Femur (tissue), 1 donor: ENCODE measurements around the gene FAM53A.

ENCODE experiments used
- DNase-seq: peaks from one replicate; pipeline ENCODE4 v3.0.0-alpha.2; 2017

FAM53A gene

DNA sequence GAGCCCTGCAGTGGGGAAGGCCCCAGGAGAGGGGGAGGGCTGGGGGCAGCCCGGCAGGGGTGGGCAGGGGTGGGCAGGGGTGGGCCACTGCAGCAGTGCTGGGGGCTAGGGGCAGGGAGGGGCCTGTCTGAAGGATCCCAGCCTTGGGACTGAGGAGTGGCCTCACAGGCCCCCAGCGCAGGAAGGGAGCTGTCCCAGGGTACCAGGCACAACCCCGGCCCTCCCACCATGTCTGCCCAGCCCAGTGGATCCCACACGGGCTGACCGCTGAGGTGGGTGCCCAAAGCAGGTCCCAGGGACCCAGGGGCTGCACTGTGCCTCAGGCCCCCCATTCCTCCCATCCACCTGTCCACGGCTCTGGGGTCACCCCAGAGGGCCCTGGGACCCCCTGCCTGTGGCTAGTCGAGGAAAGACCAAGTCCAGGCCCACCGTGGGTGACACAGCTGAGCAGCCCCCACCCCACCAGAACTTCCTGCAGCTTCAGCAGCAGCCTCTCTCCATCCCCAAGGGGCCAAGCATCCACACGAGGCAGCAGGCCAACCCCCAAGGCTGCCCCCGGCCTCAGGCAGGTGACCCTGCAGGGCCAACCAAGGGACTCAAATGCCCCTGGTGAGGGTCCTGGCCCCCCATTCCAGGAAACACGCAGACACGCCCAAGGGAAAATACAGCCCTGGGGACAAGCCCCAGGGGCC, 46.4 kb downstream of the FAM53A start:
- no peak for DNase-seq

DNA sequence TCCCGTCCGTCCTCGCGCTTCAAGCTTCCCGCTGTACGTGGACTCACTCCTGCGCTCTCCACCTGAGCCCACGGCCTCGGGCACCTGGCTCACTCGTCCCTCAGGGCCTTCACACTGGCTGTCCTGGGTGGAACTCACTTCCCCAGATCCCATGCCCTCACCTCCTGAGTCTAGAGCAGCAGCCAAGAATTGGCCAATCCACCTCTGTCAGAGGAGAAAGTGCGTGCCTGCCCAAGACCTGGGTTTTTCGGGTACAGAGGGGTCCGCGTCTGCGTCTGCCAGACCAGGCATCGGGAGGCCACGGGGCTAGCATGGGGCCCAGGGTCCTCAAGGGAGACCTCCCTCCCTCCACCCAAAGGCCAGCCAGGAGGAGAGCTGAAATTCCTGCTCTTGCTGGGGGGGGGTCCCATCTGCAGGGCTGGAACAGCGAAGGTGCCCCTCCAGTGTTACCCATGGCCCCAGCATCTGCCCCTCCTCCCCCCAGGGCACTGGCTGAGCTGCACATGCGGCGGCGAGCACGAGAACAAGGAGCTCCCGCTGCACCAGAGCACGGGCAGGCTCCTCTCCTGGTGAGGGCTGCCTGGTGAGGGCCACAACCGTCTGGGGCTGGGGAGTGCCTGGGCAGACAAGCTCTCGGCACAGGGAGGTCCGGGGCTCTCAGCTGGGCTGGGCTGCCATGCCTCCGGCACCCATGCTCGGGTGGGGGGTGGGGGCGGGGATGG, 47.5 kb downstream of the FAM53A start:
- DNase-seq, result no peak

DNA sequence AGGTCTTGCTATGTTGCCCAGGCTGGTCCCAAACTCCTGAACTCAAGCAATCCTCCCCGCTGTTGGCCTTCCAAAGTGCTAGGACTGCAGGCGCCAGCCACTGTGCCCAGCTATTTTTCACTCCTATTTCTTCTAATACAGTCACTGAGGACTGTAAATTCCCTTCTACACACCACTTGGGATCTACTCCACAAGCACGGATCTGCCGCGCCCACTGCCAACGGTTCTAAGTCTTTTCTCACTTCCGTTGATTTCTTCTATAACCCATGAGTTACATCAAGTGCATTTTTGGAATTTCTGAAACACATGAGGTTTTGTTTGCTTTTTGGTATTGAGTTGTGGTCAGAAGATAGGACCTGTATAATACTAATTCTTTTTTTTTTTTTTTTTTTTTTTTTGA, 48.6 kb downstream of the FAM53A start:
- DNase-seq, result no peak

DNA sequence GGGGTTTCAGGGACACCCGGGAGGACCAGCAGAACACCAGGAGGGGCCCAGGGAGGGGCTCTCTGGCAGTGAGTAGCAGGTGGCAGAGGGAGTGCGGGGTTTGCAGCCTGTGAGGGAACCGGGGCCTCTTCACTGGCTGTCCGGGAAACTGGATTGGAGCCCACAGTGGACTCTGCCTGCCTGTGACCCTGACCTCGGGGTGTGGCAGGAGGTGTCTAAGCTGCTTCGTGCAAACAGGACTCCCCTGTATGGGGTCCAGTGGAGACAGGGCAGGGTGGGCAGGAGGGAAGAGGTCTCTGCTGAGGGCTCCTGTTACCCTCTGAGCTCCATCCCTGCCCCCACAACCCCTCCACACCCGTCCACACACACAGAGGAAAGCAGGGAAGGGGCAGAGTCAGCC, 50.1 kb downstream of the FAM53A start:
- no peak for DNase-seq

DNA sequence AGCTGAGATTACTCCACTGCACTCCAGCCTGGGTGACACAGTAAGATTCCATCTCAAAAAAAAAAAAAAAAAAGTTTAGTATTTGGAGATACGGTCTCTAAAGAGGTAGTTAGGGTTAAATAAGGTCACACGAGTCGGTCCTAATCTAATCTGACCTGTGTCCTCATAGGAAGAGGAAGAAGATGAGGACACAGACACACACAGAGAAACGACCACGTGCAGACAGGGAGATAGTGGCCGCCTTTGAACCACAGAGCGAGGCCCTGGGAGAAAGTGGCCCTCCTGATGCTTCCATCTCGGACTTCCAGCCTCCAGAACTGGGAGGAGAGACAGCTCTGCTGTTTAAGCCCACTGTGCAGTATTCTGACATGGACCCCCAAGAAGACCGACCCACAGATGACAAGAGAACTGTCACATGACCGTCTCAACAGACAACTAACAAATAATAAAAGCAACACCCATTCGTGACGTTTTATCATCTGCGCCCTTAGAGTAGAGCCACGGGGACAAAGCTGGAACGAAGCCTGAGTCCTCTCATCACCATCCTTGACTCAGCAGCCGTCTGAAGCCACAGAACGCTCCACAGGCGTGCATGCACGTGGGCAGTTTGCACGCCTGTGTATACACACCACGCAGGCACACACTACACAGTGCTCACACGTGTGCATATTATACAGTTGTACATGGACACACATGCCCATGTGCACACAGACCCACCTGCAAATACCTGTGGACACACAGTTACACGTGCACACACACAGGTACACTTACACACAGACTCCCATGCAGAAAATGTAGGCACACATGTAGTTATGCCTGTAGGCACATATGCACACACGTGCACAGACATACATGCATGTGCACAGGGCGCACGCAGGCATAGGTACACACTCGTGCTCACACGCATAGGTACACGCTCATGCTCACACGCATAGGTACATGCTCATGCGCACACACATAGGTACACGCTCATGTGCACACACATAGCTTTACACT, 51.7 kb downstream of the FAM53A start:
- DNase-seq, result no peak

DNA sequence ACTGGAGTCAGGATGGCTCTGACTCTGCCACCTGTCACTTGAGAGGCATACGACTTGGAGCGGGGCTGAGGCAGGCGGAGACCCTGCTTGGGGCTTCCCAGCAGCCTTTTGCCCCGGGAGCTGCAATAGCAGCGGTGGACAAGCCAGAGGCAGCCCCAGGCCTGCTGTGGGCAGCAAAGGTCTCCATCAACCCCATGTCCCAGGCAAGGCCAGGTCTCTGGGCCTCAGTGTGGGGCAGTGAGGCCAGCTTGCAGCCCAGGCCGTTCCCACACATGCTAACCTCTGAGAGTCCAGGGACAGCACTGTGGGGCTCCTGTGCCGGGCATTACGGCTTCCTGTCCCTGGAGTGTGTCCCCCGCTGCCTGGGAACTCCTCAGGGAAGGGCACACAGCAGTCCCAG, 53.0 kb downstream of the FAM53A start:
- DNase-seq, result no peak

DNA sequence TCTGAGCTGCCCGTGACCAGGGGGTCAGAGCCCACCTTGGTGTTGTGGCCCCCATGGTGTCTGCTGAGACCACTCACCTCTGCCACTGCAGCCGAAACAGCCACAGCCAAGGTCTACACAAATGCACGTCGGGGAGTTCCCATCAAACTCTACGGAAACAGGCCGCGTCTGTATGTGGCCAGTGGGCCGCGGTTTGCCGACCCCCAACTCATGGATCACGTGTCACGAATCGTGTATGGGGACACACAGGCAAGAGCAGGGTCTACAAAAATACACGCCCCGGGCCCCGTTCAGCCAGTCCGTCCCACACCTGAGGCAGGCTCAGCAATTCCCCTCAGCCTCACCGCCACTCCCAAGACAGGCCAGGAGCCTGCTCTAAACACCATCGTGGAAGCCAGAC, 53.8 kb downstream of the FAM53A start:
- no peak for DNase-seq

DNA sequence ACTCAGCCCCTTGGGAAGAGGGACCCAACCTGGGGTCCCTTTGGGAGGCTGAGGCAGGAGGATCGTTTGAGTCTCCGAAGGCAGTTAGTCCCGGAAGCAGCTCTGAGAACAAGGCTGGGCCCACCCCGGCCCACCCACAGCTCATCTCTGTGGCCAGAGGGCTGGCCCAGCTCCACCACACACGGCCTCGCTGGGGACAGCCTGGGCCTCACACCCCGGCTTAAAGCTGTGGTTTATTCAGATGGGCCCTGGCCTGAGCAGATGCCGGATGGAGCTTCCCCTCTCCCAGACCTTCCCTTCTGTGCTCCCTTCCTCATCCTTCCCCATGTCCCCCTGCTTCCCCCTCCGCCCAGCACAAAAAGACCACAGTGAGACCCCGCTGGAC, 54.4 kb downstream of the FAM53A start:
- DNase-seq, result no peak

DNA sequence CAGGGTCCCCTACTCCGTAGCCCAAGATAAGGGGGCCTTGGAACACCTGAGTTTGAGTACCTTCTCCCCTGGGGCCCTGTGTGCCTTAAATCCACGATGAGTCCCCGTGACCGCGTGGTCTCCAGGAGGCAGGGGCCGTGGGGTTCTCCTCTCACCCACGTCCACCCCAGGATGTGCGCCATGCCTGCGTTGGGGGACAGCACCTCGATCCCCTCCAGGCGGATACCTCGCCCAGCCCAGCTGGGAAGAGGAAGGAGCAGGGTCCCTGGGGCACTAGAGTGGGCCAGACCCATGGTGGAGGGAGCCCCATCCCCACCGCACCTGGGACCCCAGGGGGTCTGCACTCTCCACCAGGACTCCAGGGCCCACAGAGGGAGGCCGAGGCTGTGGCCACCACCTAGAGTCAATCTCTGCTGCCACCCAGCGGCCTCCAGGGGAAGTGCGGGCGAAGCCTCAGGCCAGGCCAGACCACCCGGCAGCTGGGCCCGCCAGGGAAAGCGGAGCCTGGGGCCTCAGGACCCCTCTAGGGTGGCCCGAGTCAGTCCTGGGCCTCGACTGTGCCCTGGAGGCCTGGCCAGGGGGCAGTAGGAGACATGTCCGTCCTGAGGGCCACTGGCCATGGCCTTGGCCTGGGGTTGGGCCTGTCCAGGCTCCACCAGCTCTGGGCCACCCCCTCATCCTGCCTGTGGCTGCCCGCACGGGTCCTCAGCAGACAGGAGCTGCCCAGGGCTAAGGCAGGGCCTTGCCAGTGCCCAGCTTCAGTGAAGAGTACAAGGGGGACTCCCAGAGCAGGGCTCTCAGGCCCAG, 55.0 kb downstream of the FAM53A start:
- DNase-seq, result peak; percentile 79

DNA sequence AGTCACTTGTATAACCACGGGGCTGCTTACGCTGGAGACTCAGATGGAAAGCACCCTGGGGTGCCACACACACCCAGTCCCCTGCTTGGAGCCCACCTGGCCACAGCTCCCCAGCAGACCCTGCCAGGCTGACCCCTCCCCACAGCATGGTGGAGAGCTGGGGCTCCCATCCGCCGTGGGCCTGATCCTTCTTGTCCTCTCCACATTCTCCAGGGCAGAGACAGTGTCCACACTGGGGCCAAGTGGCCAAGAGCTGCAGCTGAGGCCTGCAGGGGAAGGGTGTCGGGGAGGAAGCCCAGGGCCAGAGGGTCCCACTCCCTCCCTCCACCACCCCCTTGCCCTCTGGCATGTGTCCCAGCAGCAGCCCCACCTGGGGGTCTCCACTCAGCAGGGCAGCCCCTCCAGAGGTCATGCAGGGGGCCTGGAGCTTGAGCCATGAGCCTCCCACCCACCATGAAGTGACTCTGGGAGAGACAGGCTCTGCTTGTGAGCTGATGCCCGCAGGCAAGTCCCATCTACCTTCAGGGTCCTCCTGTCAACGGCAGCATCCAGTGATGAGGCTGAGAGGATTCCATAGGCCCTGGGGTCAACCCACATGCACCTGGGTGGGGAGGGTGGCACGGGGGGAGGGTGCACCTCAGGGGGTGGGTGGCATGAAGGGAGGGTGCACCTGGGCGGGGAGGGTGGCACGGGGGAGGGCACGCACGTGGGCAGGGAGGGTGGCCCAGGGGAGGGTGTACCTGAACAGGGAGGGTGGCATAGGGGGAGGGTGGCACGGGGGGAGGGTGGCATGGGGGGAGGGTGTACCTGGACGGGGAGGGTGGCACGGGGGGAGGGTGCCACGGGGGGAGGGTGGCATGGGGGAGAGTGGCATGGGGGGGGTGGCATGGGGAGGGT, 56.4 kb downstream of the FAM53A start:
- DNase-seq, result no peak

DNA sequence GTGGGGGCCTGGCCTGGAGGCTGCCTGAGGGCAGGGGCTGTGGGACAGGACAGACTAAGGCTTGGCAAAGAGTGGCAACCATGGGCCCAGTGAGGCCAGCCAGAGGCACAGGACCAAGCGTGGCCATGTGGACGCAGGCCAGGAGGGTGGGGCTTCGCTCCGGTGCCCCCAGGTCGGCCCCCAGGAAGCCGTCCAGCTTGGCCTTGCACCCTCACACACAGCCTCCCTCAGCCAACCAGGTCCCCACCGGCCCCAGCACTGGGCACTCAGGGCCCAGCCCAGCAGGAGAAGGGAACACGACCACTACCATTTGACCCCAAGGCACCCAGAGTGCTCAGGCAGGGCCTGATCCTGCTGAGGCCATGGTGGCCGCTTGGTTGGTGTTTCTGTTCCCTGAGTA, 57.2 kb downstream of the FAM53A start:
- DNase-seq, result no peak

DNA sequence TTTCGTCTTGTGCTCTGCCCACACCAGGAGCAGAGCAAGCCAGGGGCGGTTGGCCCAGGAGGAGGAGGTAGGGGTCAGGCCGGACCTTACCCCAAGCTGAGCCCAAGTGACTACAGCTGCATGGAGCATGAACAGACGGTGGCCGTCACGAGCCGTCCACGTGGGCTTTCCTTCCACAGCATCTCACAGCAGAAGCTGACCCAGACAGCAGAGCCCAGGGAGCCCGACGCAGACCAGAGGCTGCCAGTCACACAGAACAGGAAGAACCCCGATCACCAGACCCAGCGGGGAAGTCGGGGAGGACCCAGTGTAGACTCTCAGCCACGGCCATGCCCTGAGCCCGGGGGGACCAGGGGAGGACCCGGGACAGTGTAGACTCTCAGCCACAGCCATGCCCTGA, 58.0 kb downstream of the FAM53A start:
- no peak for DNase-seq

DNA sequence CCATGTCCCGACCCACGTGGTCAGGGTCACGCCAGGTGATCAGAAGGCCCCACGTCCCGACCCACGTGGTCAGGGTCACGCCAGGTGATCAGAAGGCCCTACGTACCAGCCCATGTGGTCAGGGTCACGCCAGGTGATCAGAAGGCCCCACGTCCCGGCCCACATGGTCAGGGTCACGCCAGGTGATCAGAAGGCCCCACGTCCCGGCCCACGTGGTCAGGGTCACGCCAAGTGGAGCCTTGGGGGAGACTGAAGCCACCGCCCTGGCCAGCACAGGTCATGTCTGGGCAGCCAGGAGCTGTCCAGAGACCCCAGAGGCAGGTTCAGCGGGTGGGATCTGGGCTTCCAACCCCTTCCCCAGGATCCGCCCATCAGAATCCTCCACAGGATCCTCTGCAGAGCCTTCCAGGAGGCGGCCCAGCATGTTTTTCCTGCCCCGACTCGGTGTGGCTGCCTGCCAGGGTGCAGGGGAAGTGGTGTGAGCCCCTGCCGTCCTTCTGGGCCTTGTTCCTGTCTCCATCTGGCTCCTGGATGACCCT, 58.4 kb downstream of the FAM53A start:
- no peak for DNase-seq

DNA sequence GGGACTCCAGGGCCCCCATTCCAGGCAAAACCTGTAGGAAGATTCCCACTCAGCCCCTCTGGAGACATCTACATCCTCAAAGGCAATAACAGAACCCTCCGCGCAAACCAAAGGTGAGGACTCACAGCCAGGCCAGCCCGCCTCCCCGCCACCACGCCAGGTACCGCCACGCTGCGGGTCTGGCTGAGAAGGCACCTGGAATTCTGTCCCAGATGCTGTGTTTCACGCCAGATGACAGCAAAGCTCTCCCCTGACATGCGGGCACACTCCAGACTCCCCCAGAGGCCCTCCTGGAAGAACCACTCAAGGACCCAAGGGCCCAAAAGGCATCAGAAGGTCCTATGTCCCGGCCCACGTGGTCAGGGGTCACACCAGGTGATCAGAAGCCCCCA, 59.6 kb downstream of the FAM53A start:
- no peak for DNase-seq

DNA sequence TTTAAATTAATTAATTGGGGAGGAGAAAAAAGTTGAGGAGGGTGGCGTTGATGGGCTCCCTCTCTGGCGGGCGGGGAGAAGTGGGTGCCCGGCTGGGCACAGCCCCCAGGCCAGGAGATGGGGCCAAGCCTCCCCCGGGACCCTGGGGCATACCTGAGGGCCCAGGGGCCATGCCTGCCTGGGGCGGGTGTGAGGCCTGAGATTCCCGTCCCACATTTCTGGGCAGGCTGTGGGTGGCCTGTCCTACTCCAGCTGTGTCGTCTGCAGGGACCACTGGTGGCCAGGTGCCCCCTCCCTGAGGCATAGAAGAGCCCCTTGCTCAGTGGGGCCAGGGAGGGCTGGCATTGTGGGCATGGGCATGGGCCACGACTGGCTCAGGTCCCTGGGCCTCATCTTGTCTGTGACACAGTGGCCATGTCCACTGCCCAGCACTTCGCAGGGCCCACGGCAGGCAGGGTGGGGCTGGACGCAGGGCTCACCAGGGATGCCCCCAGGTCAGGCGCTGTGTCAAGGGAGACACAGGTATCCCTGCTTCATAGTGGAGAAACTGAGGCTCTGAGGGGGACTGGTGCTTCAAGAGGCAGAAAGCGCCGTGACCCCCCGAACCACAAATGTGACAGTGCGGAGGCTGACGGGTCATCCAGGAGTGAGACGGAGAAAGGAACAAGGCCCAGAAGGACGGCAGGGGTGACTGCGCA, 60.1 kb downstream of the FAM53A start:
- no peak for DNase-seq

DNA sequence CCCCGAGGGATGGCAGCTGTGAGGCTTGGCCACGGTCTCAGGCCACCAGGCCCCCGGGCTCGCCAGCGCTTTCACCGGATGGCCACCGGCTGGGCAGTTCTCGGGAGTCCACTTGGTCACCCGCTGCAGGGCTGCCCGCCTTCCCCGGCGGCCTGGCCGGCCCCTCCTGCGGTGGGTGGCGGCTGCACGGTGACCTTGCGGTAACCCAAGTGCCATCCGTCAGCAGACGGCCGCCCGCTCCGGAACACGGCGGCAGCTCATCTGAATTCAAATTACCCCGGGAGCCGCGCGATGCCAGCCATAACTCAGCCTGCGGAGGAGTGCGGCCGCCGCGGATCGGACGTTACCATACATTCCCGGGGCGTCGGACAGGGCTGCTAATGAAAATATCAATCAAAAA, 60.7 kb downstream of the FAM53A start:
- DNase-seq, result no peak

DNA sequence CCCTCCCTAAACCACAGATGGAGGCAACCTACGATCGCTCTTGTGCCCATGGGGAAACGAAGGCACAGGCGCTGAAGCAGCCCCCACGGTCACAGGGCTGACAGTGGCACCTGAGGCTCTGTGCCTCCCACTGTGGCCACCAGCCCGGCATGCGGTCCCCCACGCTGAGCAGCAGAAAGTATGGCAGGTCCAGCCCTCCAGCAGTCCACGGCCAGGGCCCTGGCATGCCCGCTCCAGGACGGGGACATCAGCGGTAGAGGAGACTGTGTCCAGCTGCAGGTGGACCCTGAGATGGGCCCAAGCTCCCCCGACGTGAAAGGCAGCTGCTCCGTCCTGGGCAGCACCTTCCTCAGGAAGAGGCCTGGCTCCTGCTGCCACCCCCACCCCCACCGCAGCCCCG, 61.2 kb downstream of the FAM53A start:
- DNase-seq, result no peak

DNA sequence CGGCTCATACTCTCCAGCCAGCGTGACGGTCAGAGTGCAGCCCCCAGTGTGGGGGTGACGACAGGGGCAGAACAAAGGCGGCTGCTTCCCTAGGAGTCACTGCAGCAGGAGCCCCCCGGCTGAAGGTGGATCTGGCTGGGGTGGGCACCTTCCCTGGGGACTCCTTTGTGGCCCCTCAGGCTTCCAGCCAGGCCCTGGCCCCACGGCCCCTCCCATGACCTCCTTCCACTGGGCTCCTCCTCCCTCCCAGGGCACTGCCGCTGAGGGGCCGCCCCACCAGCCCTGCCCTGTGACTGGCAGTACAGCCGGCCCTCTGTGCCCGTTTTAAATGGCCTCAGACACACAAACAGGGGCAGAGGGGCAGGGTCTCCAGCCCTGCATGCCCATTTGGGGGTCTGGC, 61.9 kb downstream of the FAM53A start:
- no peak for DNase-seq

DNA sequence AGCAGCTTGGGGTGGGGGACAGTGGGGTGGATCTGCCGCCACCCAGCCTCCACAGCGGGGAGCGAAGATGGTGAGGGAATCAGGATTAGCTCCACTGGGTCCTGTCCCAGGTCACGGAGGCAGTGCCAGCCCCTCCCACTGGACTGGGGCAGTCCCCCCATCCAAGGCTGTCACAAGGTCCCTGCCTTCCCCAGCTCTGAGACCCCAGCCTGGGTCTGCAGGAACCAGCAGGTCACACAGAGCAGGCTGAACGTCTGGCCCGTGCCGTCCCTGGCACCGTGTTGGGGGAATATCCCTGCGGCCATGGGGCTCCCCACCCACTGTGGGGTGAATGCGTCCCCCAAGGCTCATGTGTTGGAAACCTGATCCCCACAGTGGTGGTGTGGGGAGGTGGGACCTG, 62.6 kb downstream of the FAM53A start:
- DNase-seq, result no peak

DNA sequence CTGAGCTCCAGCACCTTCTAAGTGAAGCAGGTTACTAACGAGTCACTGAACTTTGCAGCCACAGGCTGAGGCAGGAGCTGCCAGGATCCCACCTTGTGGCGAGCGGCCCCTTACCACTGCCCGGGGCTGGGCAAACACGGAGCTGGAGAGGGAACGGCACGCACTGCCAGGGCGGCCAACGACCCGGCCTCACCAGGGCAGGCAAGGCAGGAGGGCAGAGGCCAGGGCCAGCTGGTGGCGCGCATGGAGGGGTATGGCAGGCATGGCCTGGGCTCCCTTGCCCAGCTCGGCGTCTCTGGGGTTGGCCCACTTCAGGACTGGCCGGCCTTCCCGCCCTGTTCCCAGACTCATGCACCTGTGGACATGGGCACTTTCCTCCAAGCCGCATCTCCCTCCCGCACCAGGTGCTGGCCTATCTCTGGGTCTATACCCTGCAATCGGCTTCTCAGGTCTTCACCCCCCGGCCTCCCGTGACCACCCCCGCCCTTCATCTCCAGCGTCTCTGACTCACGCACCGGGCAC, 64.9 kb downstream of the FAM53A start:
- DNase-seq, result no peak

DNA sequence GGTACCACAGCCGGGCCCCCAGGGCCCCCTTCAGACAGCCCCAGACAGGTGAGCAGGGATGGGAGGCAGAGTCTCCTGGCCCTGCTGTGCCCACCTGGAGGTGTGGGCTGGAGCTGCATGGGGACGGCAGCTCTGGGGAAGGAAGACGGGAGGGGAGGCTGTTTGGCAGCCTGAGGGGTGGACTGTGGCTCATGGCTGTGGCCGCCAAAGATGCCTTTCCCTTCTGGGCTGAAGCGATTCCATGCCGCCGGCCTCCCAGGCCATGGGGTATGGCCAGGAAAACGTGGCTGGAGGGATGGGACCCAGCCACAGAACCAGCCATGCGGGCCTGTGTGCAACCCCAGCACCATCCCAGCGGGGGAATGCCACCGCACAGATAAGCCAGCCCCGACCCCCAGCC, 65.7 kb downstream of the FAM53A start:
- DNase-seq, result no peak
